GM18873 (cell line): Measurements from ENCODE around the gene SORD.
"Not testable (repeated sequence)": the region's sequence is repeated elsewhere in the genome, so short reads cannot be mapped to it uniquely, and the experiment has no call there.

Experiments used
- ATAC-seq: cut with Tn5 transposase; IDR thresholded peaks from one replicate; pipeline ENCODE4 v1.9.1; 2021; ENCODE audit warnings: mild to moderate bottlenecking, moderate library complexity, moderate number of reproducible peaks; ENCODE audit not compliant: unreplicated experiment, low FRiP score

SORD gene

DNA sequence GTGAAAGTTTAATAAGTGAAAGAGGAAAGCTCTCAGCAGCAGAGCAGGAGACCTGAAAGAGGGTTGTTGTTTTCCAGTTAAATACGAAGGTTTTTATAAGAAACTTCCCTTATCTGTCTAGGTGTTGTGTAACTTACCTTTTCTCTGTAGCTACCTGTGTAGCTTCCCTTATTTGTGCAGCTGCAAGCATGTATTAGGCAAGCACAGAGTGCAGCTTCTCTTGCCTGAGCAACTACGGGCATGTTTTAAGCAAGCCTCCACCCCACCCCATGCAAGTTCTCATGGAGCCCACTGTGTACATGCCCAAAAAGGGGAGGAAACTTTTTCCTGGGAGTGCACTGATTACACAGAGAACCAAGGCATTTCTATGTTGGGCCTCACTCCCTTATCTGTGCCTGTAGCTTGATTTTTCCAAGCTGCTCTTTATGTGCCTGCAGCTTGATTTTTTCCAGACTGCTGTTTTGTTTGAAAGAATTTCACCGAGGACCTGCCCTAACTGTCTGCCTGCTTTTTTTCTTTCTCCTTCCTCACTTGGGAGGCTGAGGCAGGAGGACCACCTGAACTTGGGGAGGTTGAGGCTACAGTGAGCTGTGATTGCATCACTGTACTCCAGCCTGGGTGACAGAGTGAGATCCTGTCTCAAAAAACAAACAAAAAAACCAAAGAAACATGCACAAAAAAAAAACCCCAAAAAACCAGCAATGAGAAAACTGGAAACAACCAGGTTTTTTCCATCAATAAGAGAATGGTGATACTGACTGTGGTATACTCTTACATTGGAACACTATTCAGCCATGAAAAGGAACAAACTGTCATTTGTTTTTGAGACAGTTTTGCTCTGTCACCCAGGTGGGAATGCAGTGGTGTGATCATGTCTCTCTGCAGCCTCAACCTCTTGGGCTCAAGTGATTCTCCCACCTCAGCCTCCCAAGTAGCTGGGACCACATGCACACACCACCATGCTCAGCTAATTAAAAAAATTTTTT is 36.0 kb downstream of the SORD start:
- not testable (repeated sequence) for ATAC-seq

DNA sequence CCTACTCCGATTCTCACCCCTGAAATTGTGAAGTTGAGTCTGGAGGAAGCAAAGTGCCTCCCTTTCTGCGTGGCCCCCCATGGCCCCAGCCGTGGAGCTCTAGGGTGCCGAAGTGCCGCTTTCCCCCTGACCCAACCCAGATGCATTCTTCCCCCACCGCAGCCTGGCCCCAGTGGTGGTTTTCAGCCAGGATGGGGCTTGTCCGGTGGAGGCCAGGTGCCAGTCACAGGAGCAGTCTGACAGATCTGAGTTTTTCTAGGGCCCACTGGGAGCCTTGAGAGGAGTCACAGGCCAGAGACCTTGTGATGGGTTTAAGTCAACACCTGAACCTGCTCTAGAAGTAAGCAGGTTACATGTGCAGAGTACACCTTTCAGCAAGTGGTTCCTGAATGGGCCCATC is 39.3 kb downstream of the SORD start:
- ATAC-seq, result not testable (repeated sequence)

DNA sequence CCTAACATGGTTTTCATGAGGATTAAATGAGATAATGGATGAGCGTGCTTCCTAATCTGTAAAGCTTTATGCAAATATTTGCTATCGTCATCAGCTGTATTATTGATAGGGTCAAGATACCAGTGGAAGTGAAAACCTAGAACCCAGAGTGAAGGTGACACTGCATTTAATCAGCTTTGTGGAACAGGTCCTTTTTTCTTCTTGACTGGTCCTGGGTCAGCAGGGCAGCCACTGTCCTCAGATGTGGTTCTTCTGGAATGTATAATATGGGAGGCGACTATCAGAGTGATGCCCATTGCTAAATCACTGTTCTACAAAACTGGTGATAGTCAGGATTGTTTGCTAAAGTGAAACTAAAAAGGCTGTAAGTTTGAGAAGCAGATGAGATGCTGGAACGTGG is 41.4 kb downstream of the SORD start:
- no peak for ATAC-seq

DNA sequence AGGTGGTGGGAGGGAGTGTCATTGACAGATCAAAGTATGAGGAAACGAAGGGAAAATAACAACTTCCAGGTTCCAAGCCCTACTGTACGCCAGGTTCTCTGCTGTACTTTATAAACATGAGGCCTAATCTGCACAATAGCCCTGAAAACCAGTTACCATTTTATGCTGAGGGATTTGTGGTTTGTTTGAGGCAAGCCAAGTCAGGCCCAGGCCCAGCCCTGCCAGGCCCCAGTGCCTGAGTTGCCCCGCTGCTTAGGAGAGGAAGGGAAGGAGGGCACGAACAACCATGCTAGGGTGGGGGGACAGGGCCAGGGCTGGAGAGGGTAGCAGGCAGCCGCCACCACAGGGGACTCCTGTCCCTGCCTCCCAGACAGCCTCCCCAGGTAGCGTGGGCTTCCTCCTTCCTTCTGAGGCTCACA is 47.0 kb downstream of the SORD start:
- not testable (repeated sequence) for ATAC-seq

DNA sequence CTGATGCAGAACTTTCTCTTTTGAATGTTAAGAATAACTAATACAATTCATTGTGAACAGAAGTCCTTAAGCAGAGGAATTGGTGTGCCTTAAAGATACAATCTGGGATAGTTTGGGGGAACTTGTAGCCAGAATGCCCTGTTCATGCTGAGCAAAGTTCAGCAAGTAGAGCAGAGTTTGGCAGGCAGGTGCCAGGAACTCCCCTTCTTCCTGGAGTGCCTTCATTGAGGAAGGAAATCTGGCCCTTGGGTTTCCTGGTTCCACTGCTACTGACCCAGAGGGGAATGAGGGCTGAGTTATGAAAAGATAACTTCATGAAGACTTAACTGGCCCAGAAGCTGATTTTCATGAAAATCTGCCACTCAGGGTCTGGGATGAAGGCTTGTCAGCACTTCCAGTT is 50.6 kb downstream of the SORD start:
- ATAC-seq, result not testable (repeated sequence)

DNA sequence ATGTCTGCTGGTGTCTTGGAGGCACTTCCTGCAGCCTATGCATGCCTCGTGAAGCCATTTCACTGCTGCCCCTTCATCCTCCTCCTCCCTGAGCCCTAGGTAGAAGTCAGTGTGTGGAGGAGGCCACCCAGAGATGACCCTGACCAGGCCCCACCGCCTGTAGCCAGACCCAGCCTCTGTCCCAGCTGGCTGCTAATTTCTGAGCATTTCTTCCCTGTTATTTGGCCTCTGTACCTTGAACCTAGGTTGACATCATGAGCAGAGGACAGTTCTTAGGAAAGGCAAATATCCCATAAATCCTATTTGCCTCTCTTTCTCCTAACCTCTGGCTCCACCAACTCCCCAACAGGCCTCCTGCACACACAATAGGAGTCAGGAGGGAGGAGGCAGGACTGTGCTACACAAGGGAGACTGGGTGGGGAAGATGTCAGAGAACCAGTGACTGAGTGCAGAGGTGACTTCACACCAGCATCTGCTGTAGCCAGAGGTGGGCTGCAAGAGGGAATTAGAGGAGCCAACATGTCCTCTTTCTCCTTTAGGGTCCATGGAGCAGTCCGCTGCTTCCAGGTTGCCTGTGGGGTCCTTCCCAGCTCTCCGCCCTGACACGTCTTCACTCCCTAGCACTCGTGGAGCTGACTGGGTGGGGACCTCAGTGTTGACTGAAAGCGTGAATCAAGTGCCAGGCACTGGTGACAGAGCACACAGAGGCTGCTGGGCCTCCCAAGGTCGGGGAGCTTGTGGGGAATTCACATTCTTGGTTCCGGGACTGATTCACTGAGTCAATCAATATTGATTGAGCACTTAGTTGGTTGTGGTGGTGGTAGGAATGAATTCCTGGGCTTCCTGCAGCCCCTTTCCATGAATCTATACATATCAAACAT is 52.7 kb downstream of the SORD start:
- ATAC-seq, result not testable (repeated sequence)

DNA sequence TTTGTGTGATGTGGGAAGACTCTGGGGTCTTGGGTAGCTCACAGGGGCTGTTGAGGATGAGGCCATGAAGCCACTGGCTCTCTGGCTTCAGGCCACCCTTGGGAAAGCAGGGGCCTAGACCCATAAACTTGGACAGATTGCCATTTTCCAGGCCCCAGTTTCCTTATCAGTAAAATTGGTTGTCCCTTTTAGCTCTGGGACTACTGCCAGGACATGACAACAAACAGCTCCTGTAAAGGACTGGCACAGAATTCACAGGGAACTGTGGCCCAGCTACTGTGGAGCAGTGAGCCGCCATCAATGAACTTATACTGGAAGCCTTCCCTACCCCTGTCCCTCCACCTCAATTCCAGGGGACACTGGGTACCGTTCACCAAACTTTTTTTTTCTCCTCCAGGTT is 54.4 kb downstream of the SORD start:
- ATAC-seq, result not testable (repeated sequence)

DNA sequence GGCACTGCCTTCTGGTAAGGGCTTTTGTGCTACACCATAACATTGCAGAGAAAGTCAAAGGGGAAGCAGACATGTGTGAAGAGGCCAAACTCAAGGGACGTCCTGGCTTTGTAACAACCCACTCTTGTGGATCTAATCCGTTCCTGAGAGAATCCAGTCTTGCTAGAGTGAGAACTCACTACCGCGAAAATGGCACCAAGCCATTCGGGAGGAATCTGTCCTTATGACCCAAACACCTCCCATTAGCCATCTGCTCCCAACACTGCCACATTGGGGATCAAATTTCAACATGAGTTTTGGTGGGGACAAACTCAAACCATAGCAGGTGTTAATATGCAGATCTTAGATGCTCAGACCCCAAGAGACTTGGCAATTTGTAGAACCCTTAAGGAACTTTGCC is 56.2 kb downstream of the SORD start:
- not testable (repeated sequence) for ATAC-seq

DNA sequence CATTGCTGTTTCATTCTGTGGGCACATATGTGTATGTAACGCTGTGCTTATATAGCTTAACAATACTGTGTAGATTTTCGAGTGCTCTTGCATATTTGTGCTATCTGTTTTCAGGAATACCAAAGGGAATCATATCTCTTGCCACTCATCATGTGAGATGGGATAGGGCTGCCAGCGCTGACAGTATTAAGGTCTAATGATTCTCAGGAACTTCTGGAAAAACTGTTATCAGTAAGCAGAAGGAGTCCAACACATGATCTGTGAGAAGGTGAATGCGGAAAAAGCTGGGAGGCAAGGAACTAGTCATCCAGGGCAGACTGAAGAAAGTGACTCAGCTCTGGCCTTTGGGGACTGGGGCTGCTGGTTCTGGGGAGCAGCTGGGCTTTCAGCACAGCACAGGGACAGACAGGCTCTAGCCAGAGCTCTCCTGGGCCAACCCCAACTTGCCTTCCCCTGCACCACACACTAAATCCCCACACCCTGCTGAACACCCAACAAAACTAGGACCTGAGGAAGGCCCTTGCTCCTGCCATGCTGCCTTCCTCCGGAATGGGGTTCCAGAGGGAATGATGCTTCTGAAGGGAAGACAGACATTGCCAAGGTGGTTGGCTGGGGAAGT is 56.7 kb downstream of the SORD start:
- ATAC-seq, result not testable (repeated sequence)

DNA sequence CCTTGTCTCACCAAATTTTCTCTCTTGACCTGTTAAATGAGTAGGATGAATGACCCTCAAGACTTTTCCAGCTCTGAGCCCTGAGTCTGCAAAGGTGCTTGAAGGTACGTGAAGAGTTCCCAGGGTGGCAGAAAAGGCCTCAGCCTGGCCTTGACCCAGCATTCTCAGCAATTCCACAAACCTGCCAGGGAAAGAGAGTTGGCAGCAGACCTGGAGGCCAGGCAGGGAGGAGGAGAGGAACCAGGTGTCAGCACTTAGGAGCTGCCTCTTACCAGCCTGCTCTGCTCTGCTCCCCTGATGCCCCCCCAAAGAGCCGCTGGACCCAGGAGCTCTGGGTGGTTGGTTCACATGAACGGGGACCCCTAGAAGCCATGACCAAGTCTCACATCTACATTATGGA is 57.6 kb downstream of the SORD start:
- ATAC-seq, result not testable (repeated sequence)

DNA sequence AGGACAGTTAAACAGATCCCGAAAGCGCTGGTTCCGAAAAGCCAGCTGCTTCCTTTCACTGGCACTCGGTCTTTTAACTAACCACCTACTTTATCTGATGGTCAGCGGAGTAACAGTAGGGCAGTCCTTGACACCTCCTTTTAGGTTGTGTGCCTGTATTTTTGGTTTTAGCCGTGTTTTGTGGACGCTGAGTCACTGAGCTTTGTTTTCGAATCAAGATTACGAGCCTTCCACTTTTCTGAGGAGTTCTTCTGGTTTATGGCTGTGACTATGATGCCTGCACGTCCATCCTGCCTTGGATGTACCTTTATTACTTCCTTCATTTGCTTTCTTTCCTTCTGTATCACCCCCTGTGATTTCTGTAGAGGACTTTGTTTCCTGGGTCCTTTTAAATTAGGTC is 59.4 kb downstream of the SORD start:
- not testable (repeated sequence) for ATAC-seq

DNA sequence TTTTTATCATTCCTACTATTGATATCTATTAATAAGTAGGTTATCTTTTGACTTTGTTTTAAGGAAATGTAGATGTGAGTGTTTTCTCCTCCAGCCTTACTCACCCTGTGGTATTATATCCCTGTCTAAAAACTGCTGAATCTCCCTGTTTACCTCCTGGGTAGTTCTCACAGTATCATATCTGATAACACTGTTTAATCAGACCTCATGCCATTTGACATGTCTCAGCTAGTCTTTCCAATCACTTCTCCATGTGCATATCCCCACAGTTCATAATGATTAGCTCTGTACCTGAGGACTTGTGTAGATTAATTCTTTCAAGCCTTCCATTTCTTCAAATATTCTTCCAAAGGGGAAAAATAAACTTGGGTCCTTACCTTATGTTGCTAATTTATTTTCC is 60.2 kb downstream of the SORD start:
- no peak for ATAC-seq

DNA sequence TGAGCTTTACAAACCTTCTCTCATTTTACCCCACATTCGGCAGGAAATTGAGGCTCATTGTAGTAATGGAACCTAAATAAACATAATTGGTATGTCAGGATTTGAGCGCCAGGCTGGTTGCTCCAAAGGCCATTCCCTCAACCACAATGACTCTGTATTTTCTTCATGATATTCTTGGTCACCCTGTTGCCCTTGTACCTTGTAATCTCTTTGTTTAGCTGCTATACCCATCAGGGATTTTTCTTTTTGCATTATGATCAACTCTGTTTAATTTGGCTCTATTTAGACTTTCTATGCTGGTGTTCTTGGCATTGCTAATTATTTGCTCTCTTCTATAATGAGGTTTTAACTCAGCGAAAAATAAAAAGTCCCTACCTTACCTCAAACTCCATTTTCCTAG is 61.2 kb downstream of the SORD start:
- no peak for ATAC-seq

DNA sequence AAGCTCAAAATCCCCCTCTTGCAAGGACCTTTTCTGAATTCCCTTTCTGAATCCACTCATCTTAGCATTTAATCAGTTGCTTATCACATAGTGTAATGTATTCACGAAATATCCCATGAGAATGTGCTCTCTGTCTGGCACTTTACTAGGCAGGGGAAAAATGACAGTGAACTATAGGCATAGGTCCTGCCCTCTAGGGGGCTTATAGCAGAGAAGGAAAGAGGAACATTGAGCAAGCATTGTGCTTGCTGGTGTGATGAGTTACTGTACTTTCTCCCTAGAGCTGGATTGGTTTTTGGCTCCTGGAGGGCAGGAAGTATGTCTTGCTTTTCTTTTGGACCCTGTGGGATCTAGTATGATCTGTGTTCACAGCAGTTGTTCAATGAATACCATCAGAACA is 64.5 kb downstream of the SORD start:
- ATAC-seq, result no peak

DNA sequence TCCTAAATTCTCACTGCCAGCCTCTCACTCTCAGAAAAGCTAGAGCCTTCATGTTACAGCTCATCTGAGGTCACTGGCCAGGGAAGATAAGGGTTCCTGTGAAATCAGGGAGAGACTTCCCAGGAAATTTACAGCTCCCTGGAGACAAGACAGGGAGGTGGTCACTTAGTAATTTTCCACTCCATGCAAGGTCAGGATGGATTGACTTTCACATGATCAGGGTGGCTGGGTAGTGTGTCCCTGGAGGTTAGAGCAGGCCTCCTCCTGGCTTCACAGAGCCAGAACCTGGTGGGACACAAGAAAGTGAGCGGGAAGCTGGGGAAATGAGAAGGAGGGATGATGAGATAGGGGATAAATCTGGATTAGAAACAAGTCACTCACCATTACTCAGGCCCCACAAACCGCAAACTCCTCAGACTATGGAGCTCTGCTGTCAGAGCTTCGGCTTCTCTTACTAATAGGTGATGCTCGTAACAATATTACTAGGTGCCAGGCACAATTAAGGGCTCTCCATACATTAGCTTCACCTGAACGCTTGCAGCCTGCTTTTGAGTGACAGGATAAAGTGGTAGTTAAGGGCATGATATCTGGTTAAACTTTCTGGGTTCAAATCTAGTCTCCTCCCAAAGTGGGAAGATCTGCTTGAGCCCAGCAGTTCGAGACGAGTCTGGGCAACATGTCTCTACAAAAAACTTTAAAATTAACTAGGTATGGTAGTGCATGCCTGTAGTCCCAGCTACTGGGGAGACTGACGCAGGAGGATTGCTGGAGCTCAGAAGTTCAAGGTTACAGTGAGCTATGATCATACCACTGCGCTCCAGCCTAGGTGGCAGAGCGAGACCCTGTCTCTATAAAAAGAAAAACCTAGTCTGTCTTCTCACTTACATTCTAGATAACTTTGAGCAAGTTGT is 66.1 kb downstream of the SORD start:
- no peak for ATAC-seq

DNA sequence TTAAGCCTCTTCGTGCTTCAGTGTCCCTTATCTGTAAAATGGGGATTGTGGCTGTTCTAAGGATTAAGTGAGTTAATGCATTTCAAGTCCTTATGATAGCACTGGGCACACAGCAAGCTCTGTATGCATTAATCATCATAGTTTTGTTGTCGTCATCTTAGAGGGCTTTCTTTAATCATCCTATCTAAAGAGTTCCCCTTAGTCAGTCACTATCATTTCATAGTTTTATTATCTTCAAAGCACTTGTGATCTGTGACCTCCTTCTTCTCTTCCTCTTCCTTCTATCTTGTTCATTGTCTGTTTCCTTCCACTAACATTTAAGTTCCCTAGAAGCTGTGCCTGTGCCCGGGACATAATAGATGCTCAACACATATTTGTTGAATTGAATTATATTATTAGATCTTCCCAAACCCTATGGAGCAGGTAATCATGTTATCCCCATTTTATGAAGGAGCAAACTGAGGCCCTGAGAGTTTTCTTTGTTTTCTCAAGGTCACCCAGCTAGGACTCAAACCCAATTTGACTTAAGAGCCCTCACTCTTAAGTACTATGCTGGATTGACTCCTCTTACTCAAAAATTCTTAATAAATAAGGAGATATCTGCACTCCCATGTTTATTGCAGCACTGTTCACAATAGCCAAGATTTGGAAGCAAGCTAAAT is 66.8 kb downstream of the SORD start:
- no peak for ATAC-seq

DNA sequence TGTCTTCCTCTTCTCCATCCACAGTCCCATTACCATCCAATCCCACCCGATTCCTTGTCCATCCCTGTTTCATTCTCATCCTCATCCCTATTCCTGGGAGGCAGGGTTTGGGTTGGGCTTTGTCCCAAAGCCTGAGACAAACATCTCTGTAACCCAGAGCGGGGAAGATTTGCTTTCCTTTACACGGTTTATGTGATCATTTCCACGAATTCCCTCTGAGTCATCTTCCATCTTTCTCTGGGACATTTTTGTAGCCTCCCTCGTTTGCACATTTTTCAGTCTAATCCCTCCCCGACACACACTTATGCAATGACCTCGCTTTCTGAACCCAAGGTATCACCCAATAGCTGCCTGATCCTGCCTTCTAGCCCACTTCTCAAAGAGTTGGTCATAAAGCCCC is 68.2 kb downstream of the SORD start:
- no peak for ATAC-seq

DNA sequence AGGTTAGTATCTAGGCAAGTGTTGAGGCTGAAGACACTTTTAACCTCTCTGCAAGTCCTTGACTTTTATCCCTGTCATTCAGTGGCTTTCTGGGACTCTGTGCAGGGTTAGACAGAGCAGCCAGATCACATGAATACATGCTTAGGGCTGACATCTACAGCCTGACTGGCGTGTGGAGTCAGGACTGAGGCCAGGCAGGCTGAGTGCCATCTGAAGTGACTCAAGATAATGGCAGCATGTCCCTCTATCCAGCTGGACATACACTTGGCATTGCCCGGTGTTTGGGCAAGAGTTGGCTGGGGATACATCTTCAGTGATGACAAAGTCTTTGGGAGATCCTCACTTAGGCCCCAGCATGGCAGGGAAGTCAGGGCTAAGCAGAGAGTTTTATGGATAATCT is 68.6 kb downstream of the SORD start:
- ATAC-seq, result no peak

DNA sequence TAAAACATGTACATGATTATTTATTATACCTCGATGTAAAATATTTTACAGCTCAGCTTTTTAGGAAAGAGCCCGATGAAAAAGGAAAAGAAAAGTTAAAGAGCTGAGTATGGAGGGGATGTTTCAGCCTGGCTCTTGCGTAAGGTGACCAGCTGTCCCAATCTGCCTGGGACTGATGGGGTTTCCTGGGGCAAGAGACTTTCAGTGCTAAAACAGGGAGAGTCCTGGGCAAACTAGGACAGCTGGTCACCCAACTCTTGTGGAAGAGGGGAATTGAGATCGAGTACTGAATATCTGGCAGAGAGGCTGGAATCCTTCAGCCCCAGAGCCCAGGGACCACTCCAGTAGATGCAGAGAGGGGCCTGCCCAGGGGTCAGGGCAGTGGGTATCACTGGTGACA is 70.0 kb downstream of the SORD start:
- ATAC-seq, result no peak
